SU-DHL-6 (cell line): ENCODE results near the gene CECR2.

Experiments used
- CTCF ChIP-seq: fragments of 200-600 bp; sonication (generic); IDR thresholded peaks from one replicate; pipeline ENCODE4 v1.5.1; 2017; ENCODE audit warnings: antibody characterized with exemption, mild to moderate bottlenecking, low read length, moderate library complexity; ENCODE audit not compliant: insufficient read depth, poor library complexity, severe bottlenecking
- EZH2phosphoT487 ChIP-seq: fragments of 200-600 bp; sonication (generic), shearing (Covaris generic); conservative IDR thresholded peaks from 2 replicates; pipeline ENCODE4 v1.6.1; 2018; ENCODE audit warnings: mild to moderate bottlenecking, antibody characterized with exemption, low read length, moderate library complexity, mixed read lengths

GRCh38 chr22:17598318-17598717, 229.1 kb downstream of the CECR2 start:
- TF ChIP-seq CTCF (no peak), EZH2phosphoT487 (no peak)
